Transverse colon (tissue), 4 donors: ENCODE data around the gene CCDC121. TPM values are rescaled to one million over a fixed set of nuclear protein-coding genes. Genes with fewer than 3 reads are reported as not detected.

Source experiments
- DNase-seq: peaks from one replicate; pipeline ENCODE4 v3.0.0-alpha.2; 2019
- H3K27ac ChIP-seq, 4 donors: fragments of 200-600 bp; sonication (generic); 2 replicates each; pipeline ENCODE4 v1.5.1; 2016 to 2018; ENCODE audit warnings: inconsistent platforms in 4 of 4
- H3K27me3 ChIP-seq: fragments of 200-600 bp; sonication (generic); 2 replicates; pipeline ENCODE4 v1.5.1; 2017; ENCODE audit warnings: inconsistent platforms
- H3K36me3 ChIP-seq, 4 donors: fragments of 200-600 bp; sonication (generic); 2 replicates each; pipeline ENCODE4 v1.5.1; 2017 to 2019; ENCODE audit warnings: inconsistent platforms in 4 of 4
- H3K4me1 ChIP-seq, 4 donors: fragments of 200-600 bp; sonication (generic); 2 replicates each; pipeline ENCODE4 v1.5.1; 2017 to 2020; ENCODE audit warnings: inconsistent platforms in 4 of 4
- H3K4me3 ChIP-seq, 4 donors: fragments of 200-600 bp; sonication (generic); 1 replicate in 1 of 4; 2 replicates in 3 of 4; pipeline versions ENCODE4 v1.5.1 to v1.6.1; 2017 to 2019; ENCODE audit warnings: inconsistent platforms in 4 of 4
- H3K9me3 ChIP-seq, 2 donors: fragments of 200-600 bp; sonication (generic); 2 replicates each; pipeline ENCODE4 v1.5.1; 2017 to 2019; ENCODE audit warnings: inconsistent platforms in 2 of 2
- CTCF ChIP-seq, 5 experiments: fragments of 200-600 bp in 3 of 5; fragments of 450-650 bp in 2 of 5; sonication (generic) in 3 of 5; IDR thresholded peaks; 1 replicate in 2 of 5; 2 replicates in 3 of 5; pipeline ENCODE4 v1.5.1; 2016 to 2017; ENCODE audit warnings: antibody characterized with exemption in 5 of 5, inconsistent platforms in 3 of 5, mild to moderate bottlenecking in 2 of 5, moderate library complexity in 1 of 5
- EP300 ChIP-seq: sonication (generic); formaldehyde crosslinking; IDR thresholded peaks from one replicate; pipeline ENCODE4 v1.6.1; 2017; ENCODE audit warnings: antibody characterized with exemption, low read depth
- POLR2A ChIP-seq: fragments of 450-650 bp; IDR thresholded peaks from one replicate; pipeline ENCODE4 v1.6.1; 2016; ENCODE audit warnings: antibody characterized with exemption, mild to moderate bottlenecking, moderate library complexity
- POLR2AphosphoS5 ChIP-seq, 3 donors: sonication (generic); formaldehyde crosslinking; IDR thresholded peaks; one replicate each; pipeline ENCODE4 v1.6.1; 2016; ENCODE audit warnings: antibody characterized with exemption in 3 of 3
- WGBS, 2 donors: methylation state at CpG; one replicate each; pipeline ENCODE4 v1.1.5; 2018; ENCODE audit warnings: low coverage in 1 of 2; 5-methylcytosine and 5-hydroxymethylcytosine counted together
- in situ Hi-C, 4 donors: fragments of 200-750 bp; cut with MboI; loops; one replicate each; pipeline versions ENCODE4 v1.15.0 to v1.15.1; 2017; ENCODE audit warnings: low sequenced_read_pairs in 3 of 4, low pct_ligation_motif_present in 1 of 4, low pct_unique_long_range_greater_than_20kb in 1 of 4
- intact Hi-C: fragments of 100-400 bp; cut with DNase I; formaldehyde crosslinking; loops from one replicate; pipeline ENCODE4 v1.15.1; 2023; ENCODE audit warnings: low total_unique reads
- total RNA-seq, 4 donors: library from RNA; depleted of rRNA; stranded (reverse); fragments of >200 nt; gene quantifications; one replicate each; pipeline ENCODE4 v1.1.0, GENCODE V29; 2016

The CCDC121 gene
- total RNA-seq, 4 donors from 2014 or later: 0.80 to 4.3 (median 3.8) TPM; not detected in 1

DNA sequence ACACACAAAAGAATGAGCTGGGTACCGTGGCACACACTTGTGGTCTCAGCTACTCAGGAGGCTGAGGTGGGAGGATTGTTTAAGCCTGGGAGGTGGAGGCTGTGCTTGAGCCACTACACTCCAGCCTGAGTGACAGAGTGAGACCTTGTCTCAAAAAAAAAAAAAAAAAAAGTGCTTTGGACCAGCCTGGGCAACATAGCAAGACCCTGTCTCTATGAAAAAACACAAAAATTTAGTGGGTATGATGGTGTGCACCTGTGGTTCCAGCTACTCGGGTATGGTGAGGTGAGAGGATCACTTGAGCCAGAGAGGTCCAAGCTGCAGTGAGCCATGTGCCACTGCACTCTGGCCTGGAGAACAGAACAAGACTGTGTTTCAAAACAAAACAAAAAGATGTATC, 35.6 kb downstream of the CCDC121 start:
- peaks cover 8 to 33% of the 10 kb centered on the region in 2 donors for H3K9me3 ChIP-seq
- H3K27me3 ChIP-seq: no peaks in the 10 kb centered on the region
- TF ChIP-seq POLR2A (no peak), POLR2AphosphoS5 (IDR thresholded peaks at IDR 0.05) (no peak), CTCF (IDR thresholded peaks at IDR 0.05) (no peak), EP300 (no peak)
- no peak for DNase-seq
- H3K4me3 ChIP-seq: no peak overlapping the region
- intact Hi-C loops: no loop called here
- WGBS, 2 donors: 83 to 100% methylated on average over 1 to 2 of the region's 2 CpGs
- H3K4me1 ChIP-seq: peaks cover 0 to 10% (median 3%) of the 10 kb centered on the region in 4 donors
- no peaks in the 10 kb centered on the region for H3K36me3 ChIP-seq
- in situ Hi-C loops: no loop called here
- no peak overlapping the region for H3K27ac ChIP-seq

- peaks cover 8 to 33% of the 10 kb centered on the region in 2 donors for H3K9me3 ChIP-seq
Observed at GRCh38 chr2:27591745-27592144, 37.1 kb downstream of the CCDC121 start.

DNA sequence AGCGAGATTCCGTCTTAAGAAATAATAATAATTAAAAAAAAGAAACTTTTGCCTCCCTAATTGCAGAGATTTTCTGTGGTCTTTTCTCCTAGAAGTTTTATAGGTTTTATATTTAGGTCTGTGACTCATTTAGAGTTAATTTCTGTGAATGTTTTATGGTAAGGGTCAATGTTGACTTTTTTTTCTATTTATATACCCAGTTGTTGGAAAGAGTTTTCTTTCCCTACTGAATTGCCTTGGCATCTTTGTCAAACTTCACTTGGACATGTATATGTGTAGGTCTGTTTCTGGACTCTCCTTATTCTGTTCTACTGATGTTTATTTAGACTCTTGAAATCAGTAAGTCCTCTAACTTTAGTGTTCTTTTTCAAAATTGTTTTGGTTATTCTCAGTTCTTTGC, 40.5 kb downstream of the CCDC121 start:
- 94 to 100% methylated on average over 2 of the region's 2 CpGs for WGBS, 2 donors
- in situ Hi-C loops (no loop called here), intact Hi-C loops (no loop called here)
- DNase-seq: no peak
- Histone ChIP-seq H3K27ac (no peak overlapping the region), H3K9me3 (peaks cover 5 to 13% of the 10 kb centered on the region in 2 donors), H3K4me1 (peaks cover 6 to 24% (median 16%) of the 10 kb centered on the region in 4 donors), H3K36me3 (no peaks in the 10 kb centered on the region), H3K27me3 (no peaks in the 10 kb centered on the region), H3K4me3 (no peak overlapping the region)
- no peak for TF ChIP-seq POLR2AphosphoS5 (IDR thresholded peaks at IDR 0.05)
- no peak for TF ChIP-seq CTCF (IDR thresholded peaks at IDR 0.05)
- TF ChIP-seq POLR2A: no peak
- no peak for TF ChIP-seq EP300

More at GRCh38 chr2:27591745-27592144, 37.1 kb downstream of the CCDC121 start:
- intact Hi-C loops: no loop called here
- no peak for DNase-seq
- TF ChIP-seq CTCF (IDR thresholded peaks at IDR 0.05): no peak
- no peak for TF ChIP-seq POLR2A
- no peak for TF ChIP-seq POLR2AphosphoS5 (IDR thresholded peaks at IDR 0.05)
- TF ChIP-seq EP300: no peak
- no peaks in the 10 kb centered on the region for H3K27me3 ChIP-seq
- no peaks in the 10 kb centered on the region for H3K36me3 ChIP-seq
- H3K4me1 ChIP-seq: peaks cover 0 to 6% (median 3%) of the 10 kb centered on the region in 4 donors
- H3K27ac ChIP-seq: no peak overlapping the region
- H3K4me3 ChIP-seq: no peak overlapping the region
- whole genome bisulfite sequencing, 2 donors: 89% methylated on average over 3 of the region's 3 CpGs
- in situ Hi-C loops: no loop called here

DNA sequence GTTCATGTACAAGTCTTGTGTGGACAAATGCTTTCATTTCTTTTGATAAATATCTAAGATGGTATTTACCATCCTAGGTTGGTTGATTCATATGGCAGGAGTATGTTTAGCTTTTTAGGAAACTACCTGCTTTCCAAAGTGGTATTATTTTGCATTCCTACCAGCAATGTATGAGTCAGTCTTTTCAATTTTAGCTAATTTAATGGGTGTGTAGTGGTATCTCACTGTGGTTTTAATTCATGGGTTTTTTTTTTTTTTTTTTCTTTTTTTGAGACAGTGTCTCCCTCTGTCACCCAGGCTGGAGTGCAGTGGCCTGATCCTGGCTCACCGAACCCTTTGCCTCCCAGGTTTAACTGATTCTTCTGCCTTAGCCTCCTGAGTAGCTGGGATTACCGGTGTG, 41.8 kb downstream of the CCDC121 start:
- Histone ChIP-seq H3K4me1 (peaks cover 11 to 32% (median 16%) of the 10 kb centered on the region in 4 donors), H3K36me3 (no peaks in the 10 kb centered on the region), H3K27me3 (no peaks in the 10 kb centered on the region), H3K27ac (no peak overlapping the region), H3K9me3 (peaks cover 5 to 13% of the 10 kb centered on the region in 2 donors), H3K4me3 (no peak overlapping the region)
- WGBS, 2 donors: 90 to 100% methylated on average over 2 of the region's 2 CpGs
- in situ Hi-C loops (no loop called here), intact Hi-C loops (no loop called here)
- no peak for DNase-seq
- TF ChIP-seq EP300 (no peak), CTCF (IDR thresholded peaks at IDR 0.05) (no peak), POLR2AphosphoS5 (IDR thresholded peaks at IDR 0.05) (no peak), POLR2A (no peak)
